GM12878 (cell line): ENCODE data around the gene SCN7A. TPM values are rescaled to one million over a fixed set of nuclear protein-coding genes. Genes with fewer than 3 reads are reported as not detected.

Experiments
- ATAC-seq: fragments of 200-7000 bp; cut with Tn5 transposase; 3 replicates; pipeline ENCODE4 v1.9.1; 2020; ENCODE audit warnings: mild to moderate bottlenecking, moderate library complexity
- BruUV-seq: library from RNA; stranded (reverse); fragments of 400-500 nt; replicated peaks from 2 replicates; lab custom pipeline; 2021; lab: Mats Ljungman, UMichigan
- CTCF ChIA-PET: fragments of 300-600 bp; sonication (Branson Sonifier 250); formaldehyde crosslinking; extraction: SDS; loops from one replicate; lab custom pipeline; 2021; ENCODE audit warnings: inconsistent platforms; lab: Yijun Ruan, JAX
- POLR2A ChIA-PET: fragments of 350-600 bp; formaldehyde crosslinking; extraction: SDS; loops from one replicate; lab custom pipeline; 2021; ENCODE audit warnings: inconsistent platforms; lab: Charles Lee
- RAD21 ChIA-PET: fragments of 300-600 bp; sonication (Branson Sonifier 250); formaldehyde crosslinking; loops from one replicate; lab custom pipeline; 2023; ENCODE audit warnings: antibody characterized with exemption; ENCODE audit not compliant: unreplicated experiment; lab: Charles Lee
- SMC1A ChIA-PET: fragments of 300-600 bp; sonication (Branson Sonifier 250); formaldehyde crosslinking; loops from one replicate; lab custom pipeline; 2023; ENCODE audit not compliant: unreplicated experiment, uncharacterized antibody; lab: Charles Lee
- DNase-seq: peaks from one replicate; pipeline ENCODE4 v3.0.0-alpha.2; 2011; ENCODE audit warnings: low read depth, low spot score
- FAIRE-seq: peaks from 3 replicates; lab custom pipeline; 2011; peaks lifted over from hg19 to GRCh38; lab: Jason Lieb, UNC
- H2AFZ ChIP-seq: 2 replicates; pipeline ENCODE4 v1.6.0; 2011; ENCODE audit warnings: low read depth, low read length, control low read depth; ENCODE audit not compliant: control insufficient read depth
- H3K27ac ChIP-seq: 2 replicates; pipeline ENCODE4 v1.5.1; 2011; ENCODE audit warnings: control low read depth; ENCODE audit not compliant: control insufficient read depth, insufficient read depth
- H3K27me3 ChIP-seq, 2 experiments: replicated peaks in 1 of 2; 2 replicates each; pipeline versions ENCODE4 v1.6.0 to v1.6.1; 2011; ENCODE audit warnings: low read length in 1 of 2; ENCODE audit not compliant: control insufficient read depth in 2 of 2, insufficient read depth in 2 of 2
- H3K36me3 ChIP-seq, 2 experiments: 2 replicates each; pipeline ENCODE4 v1.5.1; 2011; ENCODE audit warnings: low read length in 1 of 2; ENCODE audit not compliant: control insufficient read depth in 2 of 2, insufficient read depth in 2 of 2
- H3K4me1 ChIP-seq: 2 replicates; pipeline ENCODE4 v1.6.1; 2011; ENCODE audit warnings: mild to moderate bottlenecking, low read length, moderate library complexity, mixed read lengths; ENCODE audit not compliant: control insufficient read depth, insufficient read depth
- H3K4me2 ChIP-seq: 2 replicates; pipeline ENCODE4 v1.6.0; 2011; ENCODE audit warnings: control low read depth; ENCODE audit not compliant: control insufficient read depth, insufficient read depth
- H3K4me3 ChIP-seq: fragments of 200-600 bp; sonication (generic); 2 replicates; pipeline ENCODE4 v1.5.1; 2016
- H3K79me2 ChIP-seq: 2 replicates; pipeline ENCODE4 v1.6.0; 2011; ENCODE audit warnings: low read length; ENCODE audit not compliant: control insufficient read depth, insufficient read depth
- H3K9ac ChIP-seq: 2 replicates; pipeline ENCODE4 v1.8.0; 2011; ENCODE audit warnings: low read length, control low read depth, mixed read lengths; ENCODE audit not compliant: control insufficient read depth, insufficient read depth
- H3K9me3 ChIP-seq: replicated peaks from 3 replicates; pipeline ENCODE4 v1.5.1; 2011; ENCODE audit warnings: mild to moderate bottlenecking, low read length; ENCODE audit not compliant: control insufficient read depth, insufficient read depth
- H4K20me1 ChIP-seq: 2 replicates; pipeline ENCODE4 v1.6.0; 2011; ENCODE audit not compliant: control insufficient read depth, insufficient read depth
- CBFB ChIP-seq: IDR thresholded peaks from 2 replicates; pipeline ENCODE4 v1.6.1; 2016; ENCODE audit warnings: antibody characterized with exemption, low read depth
- CHD1 ChIP-seq: IDR thresholded peaks from 2 replicates; pipeline ENCODE4 v1.6.1; 2012; ENCODE audit warnings: low read depth, low read length, improper control_type of control experiment
- EGR1 ChIP-seq, 2 experiments: IDR thresholded peaks; 1 replicate in 1 of 2; 2 replicates in 1 of 2; pipeline ENCODE4 v1.6.1; 2011 to 2012; ENCODE audit warnings: low read depth in 2 of 2, low read length in 2 of 2, borderline replicate concordance in 1 of 2, mild to moderate bottlenecking in 1 of 2, moderate library complexity in 1 of 2
- NFYB ChIP-seq: IDR thresholded peaks from 2 replicates; pipeline ENCODE4 v1.6.1; 2011; ENCODE audit warnings: low read depth, mild to moderate bottlenecking, low read length, improper control_type of control experiment, moderate library complexity; ENCODE audit not compliant: insufficient read depth
- STAT3 ChIP-seq: IDR thresholded peaks from 2 replicates; pipeline ENCODE4 v1.6.1; 2011; ENCODE audit warnings: low read depth, low read length, improper control_type of control experiment
- ZNF217 ChIP-seq: fragments of 450-650 bp; IDR thresholded peaks from 2 replicates; pipeline ENCODE4 v1.6.1; 2017; ENCODE audit warnings: antibody characterized with exemption, mild to moderate bottlenecking
- WGBS: methylation state at CpG from one replicate; pipeline ENCODE4 v1.1.6; 2016; ENCODE audit warnings: low lambda C conversion rate; ENCODE audit not compliant: insufficient replicate concordance, insufficient coverage; ENCODE audit errors: missing lambda C conversion rate; 5-methylcytosine and 5-hydroxymethylcytosine counted together
- in situ Hi-C: fragments of 300-500 bp; cut with MboI; formaldehyde crosslinking; loops from 9 replicates; pipeline ENCODE4 v1.14.3; 2018; ENCODE audit warnings: mixed read lengths
- intact Hi-C: fragments of 100-400 bp; cut with micrococcal nuclease; formaldehyde crosslinking; loops from one replicate; pipeline ENCODE4 v1.14.2; 2022; ENCODE audit not compliant: unreplicated experiment
- polyA plus RNA-seq, 11 experiments: library from polyadenylated mRNA; depleted of rRNA in 4 of 11; unstranded in 6 of 11; stranded (reverse) in 5 of 11; fragments of >200 nt; fragmentation: Nextera tagmentation in 4 of 11; fragmentation: Illumina TruSeq in 1 of 11; extraction: Ambion mirVana in 4 of 11; extraction: Trizol in 1 of 11; gene quantifications; 1 replicate in 1 of 11; 2 replicates in 10 of 11; pipeline versions ENCODE4 v1.2.1 to v1.2.3, GENCODE V29; 2011 to 2016; ENCODE audit warnings: inconsistent platforms in 2 of 11, missing spikeins in 2 of 11, low read depth in 1 of 11
- total RNA-seq, 4 experiments: library from RNA; depleted of rRNA in 3 of 4; stranded (reverse); fragments of >200 nt in 3 of 4; fragmentation: Illumina TruSeq in 1 of 4; extraction: Trizol in 1 of 4; gene quantifications; 2 replicates each; pipeline versions ENCODE4 v1.2.1 to v1.2.3, GENCODE V29; 2013 to 2021
- TF ChIP-seq, protein P1 (sequence below): fragments of 450-650 bp; IDR thresholded peaks from 2 replicates; pipeline ENCODE4 v1.6.1; 2017; ENCODE audit warnings: low read depth, mild to moderate bottlenecking, moderate library complexity

The SCN7A gene
- total and polyA plus RNA-seq, 10 of the 15 experiments (the other 5 are each of a cell fraction or from before 2014, with no cell fraction given), result 0.05 TPM; not detected in 9

DNA sequence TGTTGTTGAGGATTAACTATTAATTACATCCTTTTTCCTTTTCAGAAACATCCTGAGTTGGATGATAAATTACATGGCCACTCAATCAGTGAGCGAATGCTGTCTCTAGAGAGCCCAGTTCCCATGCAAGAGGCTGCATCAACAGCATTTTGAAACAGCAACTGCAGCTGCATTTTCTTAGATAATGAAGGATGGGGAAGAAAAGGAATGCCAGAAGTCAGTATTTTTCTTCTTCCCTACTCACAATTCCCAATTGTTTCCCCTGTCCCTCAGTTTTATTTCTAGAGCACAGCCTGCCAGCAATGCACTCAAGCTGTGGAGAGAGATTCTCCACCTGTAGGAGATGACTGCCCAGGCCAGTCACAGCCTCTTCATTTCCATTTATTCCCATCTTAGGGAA lies 6.9 kb downstream of the SCN7A start (continued):
- TF ChIP-seq NFYB (no peak), ZNF217 (no peak), STAT3 (no peak), CHD1 (no peak)
- TF ChIP-seq, all 136 proteins: peak for 0

DNA sequence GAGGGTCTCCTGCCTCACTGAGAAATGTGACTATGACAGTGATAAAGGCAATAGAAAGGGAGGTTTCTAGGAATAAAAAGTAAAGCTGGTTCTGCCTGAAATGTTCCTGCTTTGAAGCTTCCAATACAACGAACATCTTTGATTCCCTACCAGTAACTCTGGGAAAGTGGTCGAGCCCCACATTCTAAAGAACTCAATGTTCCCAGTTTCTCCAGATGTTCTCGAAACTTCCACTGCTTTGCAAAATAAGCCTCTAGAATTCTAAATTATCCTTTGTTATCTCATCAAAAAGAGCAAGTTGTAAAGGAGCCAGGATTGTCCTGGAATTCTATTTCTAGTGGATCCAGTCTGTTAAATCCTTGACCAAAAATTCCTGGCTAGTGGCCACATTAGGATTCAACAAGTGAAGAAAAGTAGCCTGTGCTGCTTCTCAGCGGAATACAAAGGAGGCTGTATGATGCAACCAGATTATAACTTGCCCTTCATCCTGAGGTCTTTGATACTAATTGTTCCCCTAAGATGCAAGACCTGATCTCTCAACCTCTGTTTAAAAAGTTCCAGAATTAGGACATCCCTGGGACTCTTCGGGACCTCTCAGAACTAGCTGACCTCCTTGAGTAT lies 8.4 kb downstream of the SCN7A start:
- H3K4me2 ChIP-seq, result no peak overlapping the region
- H3K36me3 ChIP-seq, result no peaks in the 10 kb centered on the region
- no peak for DNase-seq
- CTCF ChIA-PET, result no interaction called here
- RAD21 ChIA-PET, result no interaction called here
- intact Hi-C loops, result no loop called here
- no peaks in the 10 kb centered on the region for H3K9me3 ChIP-seq
- WGBS, result 0% methylated on average over 5 of the region's 5 CpGs
- SMC1A ChIA-PET, result no interaction called here
- TF ChIP-seq EGR1 (IDR thresholded peaks at IDR 0.05; ENCODE audit: borderline replicate concordance in 1 of 2, low read depth in 2 of 2, low read length in 2 of 2), result no peak
- TF ChIP-seq, protein P1, sequence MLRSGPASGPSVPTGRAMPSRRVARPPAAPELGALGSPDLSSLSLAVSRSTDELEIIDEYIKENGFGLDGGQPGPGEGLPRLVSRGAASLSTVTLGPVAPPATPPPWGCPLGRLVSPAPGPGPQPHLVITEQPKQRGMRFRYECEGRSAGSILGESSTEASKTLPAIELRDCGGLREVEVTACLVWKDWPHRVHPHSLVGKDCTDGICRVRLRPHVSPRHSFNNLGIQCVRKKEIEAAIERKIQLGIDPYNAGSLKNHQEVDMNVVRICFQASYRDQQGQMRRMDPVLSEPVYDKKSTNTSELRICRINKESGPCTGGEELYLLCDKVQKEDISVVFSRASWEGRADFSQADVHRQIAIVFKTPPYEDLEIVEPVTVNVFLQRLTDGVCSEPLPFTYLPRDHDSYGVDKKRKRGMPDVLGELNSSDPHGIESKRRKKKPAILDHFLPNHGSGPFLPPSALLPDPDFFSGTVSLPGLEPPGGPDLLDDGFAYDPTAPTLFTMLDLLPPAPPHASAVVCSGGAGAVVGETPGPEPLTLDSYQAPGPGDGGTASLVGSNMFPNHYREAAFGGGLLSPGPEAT, result no peak
- no peak for TF ChIP-seq CBFB
- BruUV-seq, result no TSS peak
- H3K4me3 ChIP-seq, result no peak overlapping the region
- FAIRE-seq, result no peak
- H3K27ac ChIP-seq, result no peak overlapping the region
- H3K27me3 ChIP-seq, result no peaks in the 10 kb centered on the region
- ATAC-seq, result no peak
- POLR2A ChIA-PET, result no interaction called here
- no peak overlapping the region for H3K9ac ChIP-seq
- in situ Hi-C loops, result no loop called here
- no peaks in the 10 kb centered on the region for H4K20me1 ChIP-seq
- no peak overlapping the region for H2AFZ ChIP-seq
- no peaks in the 10 kb centered on the region for H3K4me1 ChIP-seq
- H3K79me2 ChIP-seq, result no peaks in the 10 kb centered on the region
